ENCODE data around the gene MORF4L2. TPM values are rescaled to one million over a fixed set of nuclear protein-coding genes. Genes with fewer than 3 reads are reported as not detected.

MORF4L2 gene
- total RNA-seq, 4 donors from 2014 or later: 299 to 400 (median 353) TPM

DNA sequence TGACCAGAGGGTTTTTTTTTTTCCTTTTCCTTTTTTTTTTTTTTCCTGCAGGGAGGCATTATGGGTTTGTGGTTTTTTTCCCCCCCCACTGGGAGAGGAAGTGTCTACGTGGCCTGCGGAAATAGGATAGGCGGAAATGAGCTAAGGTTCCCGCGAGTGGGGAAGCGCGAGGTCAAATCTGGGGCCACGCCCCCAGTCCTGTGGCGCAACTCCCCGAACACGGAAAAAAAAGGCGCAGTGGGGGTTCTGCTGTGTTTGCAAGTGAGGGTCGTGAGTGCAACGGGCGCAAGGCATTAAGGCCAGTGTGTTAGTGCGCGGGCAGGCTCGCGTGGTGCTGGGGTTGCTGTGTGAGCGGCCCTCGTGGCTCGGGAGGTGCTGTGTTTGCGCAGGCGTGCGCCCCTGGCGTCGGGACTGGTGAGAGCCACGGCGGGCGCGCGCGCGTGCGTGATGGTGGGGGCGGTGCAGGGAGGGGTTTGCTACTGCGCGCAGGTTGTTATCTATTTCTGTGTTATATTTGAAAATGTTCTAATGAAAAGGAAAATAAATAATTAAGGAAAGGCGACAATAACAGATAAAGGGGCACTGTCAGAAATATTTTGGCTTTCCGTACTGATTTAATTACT lies 685 bp upstream of the MORF4L2 start:
- TF ChIP-seq POLR2A (IDR thresholded peaks at IDR 0.05; ENCODE audit: low read depth): no peak
- peak; percentile 52 to 55 for TF ChIP-seq POLR2AphosphoS5 (IDR thresholded peaks at IDR 0.05)
- TF ChIP-seq, protein P1, sequence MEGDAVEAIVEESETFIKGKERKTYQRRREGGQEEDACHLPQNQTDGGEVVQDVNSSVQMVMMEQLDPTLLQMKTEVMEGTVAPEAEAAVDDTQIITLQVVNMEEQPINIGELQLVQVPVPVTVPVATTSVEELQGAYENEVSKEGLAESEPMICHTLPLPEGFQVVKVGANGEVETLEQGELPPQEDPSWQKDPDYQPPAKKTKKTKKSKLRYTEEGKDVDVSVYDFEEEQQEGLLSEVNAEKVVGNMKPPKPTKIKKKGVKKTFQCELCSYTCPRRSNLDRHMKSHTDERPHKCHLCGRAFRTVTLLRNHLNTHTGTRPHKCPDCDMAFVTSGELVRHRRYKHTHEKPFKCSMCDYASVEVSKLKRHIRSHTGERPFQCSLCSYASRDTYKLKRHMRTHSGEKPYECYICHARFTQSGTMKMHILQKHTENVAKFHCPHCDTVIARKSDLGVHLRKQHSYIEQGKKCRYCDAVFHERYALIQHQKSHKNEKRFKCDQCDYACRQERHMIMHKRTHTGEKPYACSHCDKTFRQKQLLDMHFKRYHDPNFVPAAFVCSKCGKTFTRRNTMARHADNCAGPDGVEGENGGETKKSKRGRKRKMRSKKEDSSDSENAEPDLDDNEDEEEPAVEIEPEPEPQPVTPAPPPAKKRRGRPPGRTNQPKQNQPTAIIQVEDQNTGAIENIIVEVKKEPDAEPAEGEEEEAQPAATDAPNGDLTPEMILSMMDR (IDR thresholded peaks at IDR 0.05): peak in 1 of 3 experiments; percentile 56
- WGBS: 15% methylated on average over 28 of the region's 40 CpGs
- intact Hi-C loops (cut with DNase I): loop anchor here (5.0 kb wide), 1 partner anchor 155 kb away; no protein-coding TSS in a partner anchor
- H3K4me3 ChIP-seq: peak overlapping the region; percentile 55 to 64 (median 62)
- no peaks in the 10 kb centered on the region for H3K27me3 ChIP-seq
- DNase-seq (ENCODE audit: extremely low spot score): peak; percentile 96
- peaks cover 0 to 25% (median 16%) of the 10 kb centered on the region in 4 donors for H3K4me1 ChIP-seq
- no peaks in the 10 kb centered on the region for H3K9me3 ChIP-seq
- H3K27ac ChIP-seq (replicated peaks in 1 of 4): peak overlapping the region; percentile 91 to 95 (median 94)
- peaks cover 0 to 28% (median 15%) of the 10 kb centered on the region in 4 donors for H3K36me3 ChIP-seq

DNA sequence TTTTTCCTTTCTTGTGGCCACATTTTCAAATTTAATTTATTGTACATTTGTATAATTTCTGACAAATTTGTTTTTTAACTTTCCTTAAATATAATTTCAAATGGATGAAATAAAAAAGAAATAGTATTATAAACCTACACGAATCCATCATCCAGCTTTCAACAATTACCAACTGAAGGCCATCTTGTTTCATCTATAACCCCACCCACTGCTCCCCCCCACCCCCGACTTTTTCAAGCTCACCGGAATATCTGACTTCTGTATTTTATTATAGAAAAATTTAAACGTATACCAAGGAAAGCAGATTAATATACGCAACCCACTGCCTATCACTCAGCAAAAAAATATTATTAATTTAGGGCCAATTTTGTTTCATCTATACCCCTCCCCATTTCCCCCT lies 1.1 kb downstream of the MORF4L2 start:
- Histone ChIP-seq H3K36me3 (peaks cover 0 to 40% (median 15%) of the 10 kb centered on the region in 4 donors), H3K27me3 (no peaks in the 10 kb centered on the region), H3K4me1 (peaks cover 4 to 43% (median 18%) of the 10 kb centered on the region in 4 donors), H3K27ac (replicated peaks in 1 of 4) (peak overlapping the region; percentile 85 to 95 (median 94)), H3K9me3 (no peaks in the 10 kb centered on the region), H3K4me3 (peak overlapping the region; percentile 55 to 64 (median 62))
- WGBS: 42% methylated on average over 5 of the region's 5 CpGs
- DNase-seq (ENCODE audit: extremely low spot score): no peak
- TF ChIP-seq, protein P1 (IDR thresholded peaks at IDR 0.05): no peak
- TF ChIP-seq POLR2A (IDR thresholded peaks at IDR 0.05; ENCODE audit: low read depth) (no peak), EP300 (IDR thresholded peaks at IDR 0.05) (no peak), POLR2AphosphoS5 (IDR thresholded peaks at IDR 0.05) (no peak)
- intact Hi-C loops (cut with DNase I): loop anchor here (5.0 kb wide), 1 partner anchor 153 kb away; no protein-coding TSS in a partner anchor

DNA sequence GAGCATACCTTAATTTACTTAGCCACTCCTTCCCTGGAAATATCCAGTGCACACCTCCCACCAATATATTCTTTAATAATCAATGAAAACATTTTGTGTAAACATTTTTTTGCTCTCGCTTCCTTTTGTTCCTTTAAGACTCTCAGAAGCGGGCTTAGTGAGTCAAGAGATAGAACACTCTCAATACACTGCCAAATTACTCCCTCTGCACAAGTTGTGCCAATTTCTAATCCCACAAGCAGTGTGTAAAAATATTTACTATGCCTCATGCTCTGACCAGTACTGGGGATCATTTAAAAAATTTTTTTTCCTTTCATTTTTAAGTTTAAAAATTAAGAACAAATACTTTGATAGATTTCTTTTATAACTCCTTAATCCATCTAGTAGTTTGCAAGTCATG lies 5.1 kb downstream of the MORF4L2 start:
- no peak overlapping the region for H3K27ac ChIP-seq (replicated peaks in 1 of 4)
- no peak for DNase-seq (ENCODE audit: extremely low spot score)
- H3K4me1 ChIP-seq: peaks cover 4 to 51% (median 14%) of the 10 kb centered on the region in 4 donors
- 56% methylated on average over 2 of the region's 2 CpGs for WGBS
- no peaks in the 10 kb centered on the region for H3K9me3 ChIP-seq
- peaks cover 0 to 5% (median 0%) of the 10 kb centered on the region in 4 donors for H3K27me3 ChIP-seq
- peaks cover 0 to 63% (median 34%) of the 10 kb centered on the region in 4 donors for H3K36me3 ChIP-seq
- H3K4me3 ChIP-seq: no peak overlapping the region
- intact Hi-C loops (cut with DNase I): loop anchor here (5.0 kb wide), 1 partner anchor 49 kb away; no protein-coding TSS in a partner anchor
- TF ChIP-seq POLR2A (IDR thresholded peaks at IDR 0.05; ENCODE audit: low read depth) (no peak), POLR2AphosphoS5 (IDR thresholded peaks at IDR 0.05) (no peak), EP300 (IDR thresholded peaks at IDR 0.05) (no peak)
- TF ChIP-seq, protein P1 (IDR thresholded peaks at IDR 0.05): no peak

DNA sequence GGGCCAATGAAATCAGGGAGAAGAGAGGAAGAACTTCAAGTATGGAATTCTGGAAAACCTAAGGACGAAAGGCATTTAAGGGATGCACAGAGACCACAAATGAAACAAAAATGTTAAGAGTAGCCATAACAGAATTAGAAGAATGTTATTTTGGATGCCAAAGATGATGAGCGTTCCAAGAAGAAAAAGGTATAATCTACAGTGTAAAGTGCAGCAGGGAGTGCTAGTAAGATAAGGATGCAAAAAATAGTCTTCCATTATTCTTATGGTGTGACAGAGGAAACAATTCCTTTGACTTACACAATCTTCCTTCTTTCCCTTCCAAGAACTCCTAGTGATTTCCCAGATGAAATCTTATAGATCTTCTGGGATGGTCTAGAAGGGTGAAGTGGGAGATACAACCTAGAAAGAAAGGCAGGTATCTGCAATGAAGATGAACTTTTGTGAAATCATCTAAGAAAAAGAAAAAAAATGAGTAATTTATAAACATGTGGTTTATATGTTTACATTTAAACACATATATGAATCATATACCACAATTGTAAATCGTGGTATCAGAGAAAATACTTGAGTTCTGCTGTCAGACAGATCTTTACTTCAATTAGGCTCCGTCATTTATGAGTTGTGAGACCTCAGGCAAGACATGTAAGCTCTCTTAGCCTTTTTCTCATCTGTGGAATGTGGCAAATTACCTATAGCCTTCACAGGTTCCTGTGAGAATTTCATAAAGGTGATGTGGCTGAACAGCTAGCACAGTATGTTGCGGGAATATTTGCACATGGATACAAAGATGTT lies 8.1 kb downstream of the MORF4L2 start:
- intact Hi-C loops (cut with DNase I): no loop called here
- DNase-seq (ENCODE audit: extremely low spot score): no peak
- peaks cover 0 to 61% (median 31%) of the 10 kb centered on the region in 4 donors for H3K36me3 ChIP-seq
- 71% methylated on average over 5 of the region's 5 CpGs for WGBS
- TF ChIP-seq EP300 (IDR thresholded peaks at IDR 0.05) (no peak), POLR2A (IDR thresholded peaks at IDR 0.05; ENCODE audit: low read depth) (no peak)
- TF ChIP-seq, protein P1 (IDR thresholded peaks at IDR 0.05): no peak
- H3K9me3 ChIP-seq: no peaks in the 10 kb centered on the region
- peaks cover 0 to 5% (median 0%) of the 10 kb centered on the region in 4 donors for H3K27me3 ChIP-seq
- H3K4me1 ChIP-seq: peaks cover 0 to 35% (median 7%) of the 10 kb centered on the region in 4 donors
- H3K4me3 ChIP-seq: no peak overlapping the region
- H3K27ac ChIP-seq (replicated peaks in 1 of 4): no peak overlapping the region
